HG02623 (cell line): ENCODE measurements around the gene DGKD.

Experiments
- ATAC-seq: cut with Tn5 transposase; IDR thresholded peaks from one replicate; pipeline ENCODE4 v1.9.1; 2021; ENCODE audit warnings: moderate library complexity; ENCODE audit not compliant: unreplicated experiment

The DGKD gene

DNA sequence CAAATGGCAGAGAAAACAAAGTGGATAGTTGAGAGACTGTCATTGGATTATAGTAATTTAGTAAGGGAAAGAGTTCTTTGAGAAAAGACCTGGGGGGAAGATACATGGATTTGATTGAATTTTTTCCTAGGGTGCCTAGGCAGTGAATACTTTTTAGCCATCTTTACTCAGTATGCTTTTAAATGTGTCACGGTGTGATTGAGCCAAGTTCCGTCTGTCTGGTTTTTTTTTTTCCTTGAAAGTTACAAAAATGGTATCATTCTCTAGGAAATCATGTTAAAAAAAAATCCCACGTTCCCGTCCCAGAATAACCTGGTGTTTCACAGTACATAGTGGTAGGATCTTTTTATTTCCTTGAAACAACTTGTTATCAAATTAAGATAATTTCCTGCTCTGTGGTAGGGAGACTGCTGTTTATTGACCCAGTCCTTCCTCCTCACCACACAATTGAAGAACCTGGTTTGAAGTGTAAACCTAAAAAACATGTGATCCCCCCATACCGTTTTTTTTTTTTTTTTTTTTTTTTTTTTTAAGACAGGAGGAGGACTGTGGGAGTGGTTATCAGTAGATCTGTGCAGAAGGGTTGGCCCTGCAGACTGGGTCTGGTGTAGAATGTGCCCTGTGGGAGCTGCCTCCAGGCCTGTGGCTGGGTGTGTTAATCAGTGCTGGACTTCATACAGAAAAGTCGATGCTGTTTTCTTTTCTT is 55.1 kb downstream of the DGKD start:
- no peak for ATAC-seq

DNA sequence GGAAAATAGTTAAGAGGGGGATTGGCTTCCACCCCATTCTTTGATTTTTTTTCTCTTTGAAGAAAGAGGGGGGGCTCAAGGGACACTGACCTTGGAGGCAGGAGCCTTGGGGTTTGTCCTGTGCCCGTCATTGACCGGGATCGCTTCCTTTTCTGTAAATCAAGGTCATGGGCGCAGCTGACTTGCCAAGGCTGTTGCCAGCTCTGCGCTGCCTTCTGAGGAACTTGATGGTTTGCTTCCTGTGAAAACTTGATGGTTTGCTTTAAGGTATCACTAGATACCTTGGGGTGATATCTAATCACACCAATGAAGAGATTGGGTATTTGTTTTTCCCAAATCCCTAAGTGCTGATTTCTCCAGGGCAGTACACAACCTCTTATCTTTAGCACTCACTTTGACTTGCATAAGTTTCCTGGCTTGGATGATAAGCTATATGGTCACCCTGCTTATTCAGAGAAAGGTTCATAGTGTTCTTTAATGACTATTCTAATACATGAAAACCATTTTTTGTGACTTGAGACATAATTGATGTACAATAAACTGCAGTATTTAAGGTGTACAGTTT is 56.0 kb downstream of the DGKD start:
- no peak for ATAC-seq

DNA sequence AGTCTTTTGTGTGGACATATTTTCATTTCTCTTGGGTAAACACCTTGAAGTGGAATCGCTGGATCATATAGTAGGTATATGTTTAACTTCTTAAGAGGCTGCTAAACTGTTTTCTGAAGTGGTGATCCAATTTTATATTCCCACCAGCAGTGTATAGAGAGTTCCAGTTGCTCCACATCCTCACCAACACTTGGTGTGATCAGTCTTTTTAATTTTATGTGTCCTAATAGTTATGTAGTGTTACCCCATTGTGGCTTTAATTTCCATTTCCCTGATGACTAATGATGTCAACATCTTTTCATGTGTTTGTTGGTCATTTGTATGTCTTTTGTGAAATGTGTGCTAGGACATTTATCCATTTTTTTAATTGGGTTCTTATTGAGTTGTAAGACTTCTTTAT is 56.9 kb downstream of the DGKD start:
- ATAC-seq, result no peak

DNA sequence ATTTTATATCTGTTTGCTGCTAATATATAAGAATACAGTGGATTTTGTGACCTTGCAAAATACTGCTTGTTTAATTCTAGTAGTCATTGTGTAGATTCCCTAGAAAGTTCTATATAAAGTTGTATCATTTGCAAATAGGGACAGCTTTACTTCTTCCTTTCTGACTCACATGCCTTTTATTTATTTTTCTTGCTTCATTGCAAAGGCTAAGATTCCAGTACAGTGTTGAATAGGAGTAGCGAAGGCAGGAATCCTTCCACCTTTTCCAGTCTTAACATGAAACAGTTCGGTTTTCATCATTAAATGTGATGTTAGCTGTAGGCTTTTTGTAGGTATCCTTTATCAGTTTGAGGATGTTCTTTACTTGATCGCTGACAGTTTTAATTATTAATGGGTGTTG is 58.1 kb downstream of the DGKD start:
- no peak for ATAC-seq

DNA sequence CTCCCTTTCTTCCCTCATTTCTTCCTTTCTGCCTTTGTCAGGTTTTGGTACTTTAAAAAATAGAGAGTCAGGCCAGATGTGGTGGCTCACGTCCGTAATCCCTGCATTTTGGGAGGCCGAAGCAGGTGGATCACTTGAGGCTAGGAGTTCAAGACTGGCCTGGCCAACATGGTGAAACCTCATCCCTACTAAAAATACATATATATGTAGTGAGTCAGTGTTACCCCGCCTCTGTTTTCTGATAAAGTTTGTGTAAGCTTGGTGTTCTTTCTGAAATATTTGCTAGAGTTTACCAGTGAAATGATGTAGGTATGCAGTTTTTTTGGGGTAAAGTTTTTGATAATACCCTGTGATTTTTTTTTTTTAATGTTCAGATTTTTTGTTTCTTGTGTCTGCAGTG is 58.8 kb downstream of the DGKD start:
- ATAC-seq, result no peak

DNA sequence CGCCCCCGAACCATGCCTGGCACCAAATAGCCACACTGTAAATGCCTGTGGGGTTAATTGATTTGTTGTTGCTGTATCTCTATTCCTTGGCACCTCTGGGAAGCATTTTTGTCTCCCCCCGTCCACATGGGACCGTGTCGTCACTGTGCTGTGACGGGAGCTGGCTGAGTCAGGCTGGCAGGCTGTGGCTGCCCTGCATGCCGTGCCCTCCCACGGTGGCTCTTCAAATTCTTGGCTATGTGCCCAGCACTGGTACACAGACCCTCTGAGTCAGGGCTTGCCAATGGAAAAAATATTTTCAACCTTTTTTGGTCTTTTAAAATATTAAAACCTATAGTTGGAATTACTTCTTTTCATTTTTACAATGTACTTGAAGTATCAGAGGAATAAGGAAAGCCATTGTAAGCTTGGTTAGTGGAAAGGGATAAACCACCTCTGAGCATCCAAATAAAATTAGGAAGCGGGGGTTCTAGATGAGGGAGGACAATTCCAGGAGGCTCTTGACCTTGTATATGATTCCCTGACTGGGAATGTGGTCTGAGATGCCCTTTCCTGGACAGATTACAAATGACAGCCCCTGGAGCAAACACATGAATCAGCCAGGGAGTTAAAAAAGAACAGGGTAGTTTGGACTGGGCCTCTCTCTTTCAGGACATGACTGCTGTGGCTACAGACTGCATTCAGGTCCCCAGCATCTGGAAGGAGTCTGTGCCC is 59.4 kb downstream of the DGKD start:
- no peak for ATAC-seq

DNA sequence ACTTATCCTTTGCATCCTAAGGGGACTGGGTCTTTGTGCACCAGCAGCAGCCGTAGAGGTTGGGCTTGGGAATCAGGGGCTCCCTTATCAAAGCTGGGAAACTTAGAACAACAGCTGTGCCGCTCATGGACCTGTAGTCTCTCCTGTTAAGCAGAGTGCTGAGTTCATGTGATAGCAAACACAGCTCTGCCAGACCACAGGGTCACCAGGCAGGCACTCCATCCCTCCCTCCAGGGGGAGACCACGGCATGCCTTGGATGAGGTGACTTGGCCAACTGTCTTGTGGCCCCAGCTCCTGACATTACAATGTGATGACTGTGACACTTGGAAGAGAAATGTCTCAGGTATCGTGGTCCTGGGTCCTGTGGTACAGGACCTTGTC is 60.0 kb downstream of the DGKD start:
- ATAC-seq, result no peak

DNA sequence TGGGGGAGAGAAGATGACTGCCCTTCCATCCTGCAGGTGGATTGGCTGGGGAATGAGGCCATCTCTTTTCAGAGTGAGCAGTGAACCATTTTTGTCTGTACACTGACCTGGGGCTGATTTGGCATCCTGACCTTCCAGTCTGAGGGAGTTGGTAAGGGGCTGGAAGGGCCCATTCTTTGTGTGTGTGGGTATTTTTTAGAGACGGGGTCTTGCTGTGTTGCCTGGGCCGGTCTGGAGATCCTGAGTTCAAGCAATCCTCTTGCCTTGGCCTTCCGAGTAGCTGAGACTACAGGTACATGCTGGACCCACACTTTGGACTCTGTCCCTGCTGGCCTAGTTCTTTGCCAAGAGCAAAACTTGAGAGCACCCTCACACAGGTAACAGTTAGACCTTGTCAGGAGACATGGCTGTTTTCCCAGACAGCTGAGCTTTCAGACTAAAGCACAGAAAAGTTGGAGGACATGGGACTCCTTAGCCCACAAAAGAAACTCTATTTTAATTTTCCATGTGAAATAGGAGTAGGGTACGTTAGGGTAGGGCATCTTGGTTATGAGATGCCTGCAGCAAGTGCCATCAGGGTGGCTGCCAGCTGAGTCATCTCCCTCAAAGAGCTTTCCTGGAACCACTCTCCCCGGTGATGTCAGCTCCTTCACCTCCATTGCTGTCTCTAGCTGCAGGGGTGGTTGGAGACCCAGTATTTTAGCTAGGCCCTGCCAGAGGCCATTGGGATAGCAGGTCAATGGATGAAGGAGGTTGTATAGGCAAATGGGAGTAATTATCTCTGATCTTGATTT is 60.7 kb downstream of the DGKD start:
- no peak for ATAC-seq

DNA sequence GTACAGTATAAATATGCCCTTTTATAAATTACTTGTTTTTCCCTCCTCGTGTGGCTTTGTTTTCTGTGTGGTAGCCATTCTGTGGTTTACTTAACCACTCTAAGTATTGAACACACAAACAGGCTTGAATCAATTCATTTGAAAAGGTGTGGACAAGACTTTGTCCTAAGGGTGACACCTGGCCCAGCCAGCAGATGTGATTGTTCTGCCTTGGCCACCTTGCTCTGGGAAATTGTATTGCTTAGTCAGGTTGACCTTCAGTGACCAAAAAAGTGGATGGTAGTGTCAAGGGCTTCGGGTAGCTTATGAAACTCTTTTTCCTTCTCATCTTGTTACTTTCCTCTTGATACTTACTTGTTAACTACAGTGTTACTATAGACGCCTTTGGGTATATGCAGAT is 61.9 kb downstream of the DGKD start:
- no peak for ATAC-seq

DNA sequence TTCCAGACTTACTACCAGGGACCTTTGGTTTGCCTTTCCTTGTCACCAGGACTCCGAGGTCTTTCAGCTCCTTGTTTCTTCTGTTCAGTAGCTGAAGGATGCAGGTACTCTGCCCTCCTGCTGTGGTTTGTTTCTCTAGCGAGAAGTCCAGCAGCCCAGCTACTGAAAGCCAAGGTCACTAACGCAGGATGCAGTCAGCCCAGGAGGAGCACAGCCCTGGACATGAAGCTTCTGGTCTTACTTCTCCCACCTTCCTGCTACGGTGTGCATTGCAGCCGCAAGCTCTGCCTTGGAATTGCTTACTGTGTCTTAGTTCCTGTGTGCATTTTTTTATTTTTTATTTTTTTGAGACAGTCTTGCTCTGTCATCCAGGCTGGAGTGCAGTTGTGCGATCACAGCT is 62.4 kb downstream of the DGKD start:
- no peak for ATAC-seq

DNA sequence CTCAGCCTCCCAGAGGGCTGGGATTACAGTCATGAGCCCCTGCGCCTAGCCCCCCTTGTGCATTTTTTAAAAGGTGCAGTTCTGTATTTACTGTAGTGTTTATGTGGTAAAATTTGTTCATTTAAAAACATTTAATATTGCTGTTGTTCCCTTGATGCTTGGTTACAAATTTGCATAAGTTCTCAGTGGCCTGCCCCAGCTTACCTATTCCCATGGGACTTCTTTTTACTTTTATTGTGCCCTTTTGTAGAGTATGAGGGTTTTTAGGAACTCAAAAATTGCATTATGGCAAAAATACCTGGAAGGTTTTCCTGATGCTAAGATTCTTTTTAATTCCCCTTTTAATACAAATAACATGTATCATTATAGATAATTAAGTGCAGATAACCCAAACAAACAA is 63.0 kb downstream of the DGKD start:
- no peak for ATAC-seq

DNA sequence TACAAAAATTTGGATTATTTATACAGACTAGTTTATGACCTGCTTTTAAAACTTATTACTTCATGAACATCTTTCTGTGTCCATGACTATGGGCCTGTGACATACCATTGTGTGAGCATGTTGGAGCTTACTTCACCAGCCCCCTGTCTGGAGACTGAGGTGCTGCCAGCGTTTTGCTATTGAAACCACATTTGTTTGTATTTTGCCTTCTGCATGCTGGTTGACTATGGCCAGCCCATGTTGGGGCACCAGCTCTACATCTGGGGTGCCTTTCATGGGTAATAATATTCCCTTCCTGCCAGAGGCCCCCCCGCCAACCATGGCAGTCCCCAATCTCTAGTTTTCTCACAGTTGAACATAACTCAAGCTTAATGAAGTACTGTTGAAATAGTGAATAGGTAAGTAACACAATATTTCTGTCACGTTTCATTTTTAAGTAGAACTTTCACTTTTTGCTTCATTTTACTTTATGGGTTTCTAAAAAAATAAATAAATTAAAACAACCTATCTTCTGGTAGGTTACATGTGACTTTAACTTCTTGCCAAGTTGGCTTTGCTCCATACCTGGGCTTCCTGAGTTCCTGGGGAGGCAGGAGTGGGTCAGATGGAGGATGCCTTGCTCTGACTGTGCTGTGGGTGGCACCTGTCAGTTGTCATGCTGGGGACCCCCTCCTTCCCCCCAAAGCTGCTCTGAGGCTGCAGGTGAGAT is 63.9 kb downstream of the DGKD start:
- ATAC-seq, result no peak

DNA sequence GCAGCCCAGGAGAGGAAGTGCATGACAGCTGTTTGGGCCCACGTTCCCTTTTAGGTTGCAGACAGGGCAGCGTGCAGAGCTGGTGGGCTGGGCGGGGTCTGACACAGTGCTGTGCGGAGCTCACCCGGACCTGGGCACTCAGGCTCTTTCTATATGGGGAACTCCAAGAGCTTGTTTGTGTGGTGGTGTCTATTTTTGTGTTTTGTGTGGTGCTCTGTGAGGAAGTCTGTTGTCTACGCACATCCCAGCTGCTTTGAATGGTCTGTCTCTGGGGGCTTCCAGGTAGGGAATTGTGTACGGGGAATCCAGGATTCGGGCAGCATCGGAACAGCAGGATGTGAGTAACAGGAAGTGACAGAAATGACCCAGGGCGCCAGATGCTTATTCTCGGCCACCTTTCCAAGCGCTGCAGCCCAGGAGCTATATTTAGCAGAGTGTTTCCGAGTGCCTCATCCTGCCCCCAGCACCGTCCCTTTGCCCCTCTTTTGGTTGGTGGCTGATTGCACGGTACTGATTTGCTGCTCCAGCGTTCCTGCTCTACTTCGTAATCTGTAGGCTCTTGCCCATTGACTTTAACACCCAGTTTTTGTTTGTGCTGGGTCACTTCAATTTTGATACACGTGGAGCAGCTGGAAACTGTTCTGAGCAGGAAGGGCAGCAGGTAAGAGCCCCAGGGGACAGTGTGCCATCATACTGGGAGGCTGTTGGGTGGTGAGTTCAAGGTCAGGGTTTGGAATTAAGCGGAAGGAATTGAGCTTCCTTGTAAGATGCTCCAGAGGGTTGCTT is 64.7 kb downstream of the DGKD start:
- ATAC-seq, result peak; percentile 46

DNA sequence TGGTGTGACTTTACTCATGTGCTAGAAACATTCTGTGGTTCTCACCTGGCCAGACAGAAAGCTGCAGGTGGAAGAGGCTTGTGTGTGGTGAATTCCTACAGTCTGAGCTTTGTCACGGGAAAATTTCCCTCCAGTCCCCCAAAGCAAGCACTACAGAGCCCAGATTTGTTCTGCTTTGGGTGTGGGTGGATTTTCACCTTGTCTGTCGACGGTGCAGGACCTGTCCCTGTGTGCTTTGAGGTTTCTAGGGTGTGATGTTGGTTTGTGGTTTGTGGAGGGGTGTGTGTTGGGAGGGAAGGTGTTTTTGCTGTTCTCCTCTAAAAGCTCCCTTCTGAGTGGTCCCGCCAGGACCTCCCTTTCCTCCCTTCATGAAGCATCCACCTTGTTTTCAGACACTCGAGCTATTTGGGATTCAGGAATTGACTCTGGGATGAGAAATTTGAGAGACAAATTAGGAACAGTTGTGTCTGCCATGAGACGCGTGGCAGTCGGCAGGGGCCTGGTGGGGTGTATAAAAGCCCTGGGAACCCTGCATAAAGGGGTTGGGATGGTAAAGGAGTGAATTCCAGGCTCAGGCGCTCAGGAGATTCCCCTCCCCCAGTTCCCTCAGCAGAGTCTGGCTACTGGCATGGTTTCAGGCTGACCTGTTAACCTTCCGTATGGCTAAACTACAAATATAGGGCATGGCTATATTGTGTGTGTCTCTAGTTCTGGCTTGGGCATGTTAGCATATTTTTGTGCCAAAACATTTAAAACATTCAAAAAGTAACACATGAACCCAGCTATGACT is 65.5 kb downstream of the DGKD start:
- ATAC-seq, result no peak

DNA sequence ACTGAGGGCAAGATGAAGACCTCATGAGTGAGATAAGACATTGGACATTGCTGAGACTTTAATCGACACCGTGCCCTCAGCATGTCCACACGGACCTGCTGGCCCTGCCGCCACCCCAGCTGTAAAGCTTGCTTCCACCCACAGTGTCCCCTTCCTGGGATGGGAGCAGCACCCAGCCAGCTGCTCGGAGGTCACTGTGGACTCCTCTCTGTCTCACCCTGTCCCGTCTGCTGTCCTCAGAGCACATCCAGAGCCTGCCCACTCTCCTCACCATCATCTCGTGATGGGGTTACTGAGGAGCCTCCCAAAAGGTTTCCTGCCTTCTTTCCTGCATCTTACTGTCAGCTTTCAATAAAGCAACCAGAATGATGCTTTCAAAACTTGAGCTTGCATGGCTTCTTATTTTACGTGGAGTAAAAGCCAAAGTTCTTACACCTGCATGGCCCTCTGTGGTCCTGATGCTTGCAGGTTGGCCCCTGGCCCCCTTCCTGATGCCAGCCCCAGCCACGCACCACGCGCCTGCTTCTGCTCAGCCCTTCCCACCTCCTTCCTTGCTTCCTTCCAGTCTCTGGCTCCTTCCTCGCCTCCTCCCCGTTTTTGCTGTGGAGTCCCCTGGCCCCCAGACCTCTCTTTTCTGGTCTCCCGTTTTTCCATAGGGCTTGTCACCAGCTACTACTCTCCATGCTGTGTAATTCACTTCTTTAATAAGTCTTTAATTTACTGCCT is 67.0 kb downstream of the DGKD start:
- no peak for ATAC-seq

DNA sequence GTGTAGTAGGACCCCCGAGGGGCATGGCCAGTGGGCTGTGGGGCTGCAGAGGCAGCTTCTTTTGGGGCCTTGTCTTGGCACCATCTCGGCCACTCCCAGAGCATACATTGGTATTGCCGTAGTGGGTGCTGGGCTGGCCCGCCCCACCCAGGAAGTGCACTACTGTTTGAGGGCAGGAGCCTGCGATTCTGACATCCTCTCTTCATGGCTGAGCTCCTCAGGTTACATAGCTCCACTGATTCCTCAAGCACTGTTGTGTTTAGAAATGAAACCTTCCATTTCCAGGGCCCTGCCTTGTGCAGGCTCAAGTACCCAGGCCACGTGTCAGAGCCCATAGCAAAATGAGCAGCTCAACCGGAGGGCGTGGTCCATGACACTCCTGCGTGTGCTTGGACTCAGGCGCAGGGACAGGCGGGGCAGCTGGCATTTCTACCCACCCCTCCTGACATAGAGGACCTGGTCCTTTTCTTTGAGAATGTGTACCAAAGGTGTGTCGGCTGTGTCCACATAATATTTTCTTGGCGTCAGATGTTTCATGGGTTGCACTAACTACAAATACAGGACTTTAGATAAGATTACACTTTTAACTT is 67.9 kb downstream of the DGKD start:
- peak; percentile 43 for ATAC-seq

DNA sequence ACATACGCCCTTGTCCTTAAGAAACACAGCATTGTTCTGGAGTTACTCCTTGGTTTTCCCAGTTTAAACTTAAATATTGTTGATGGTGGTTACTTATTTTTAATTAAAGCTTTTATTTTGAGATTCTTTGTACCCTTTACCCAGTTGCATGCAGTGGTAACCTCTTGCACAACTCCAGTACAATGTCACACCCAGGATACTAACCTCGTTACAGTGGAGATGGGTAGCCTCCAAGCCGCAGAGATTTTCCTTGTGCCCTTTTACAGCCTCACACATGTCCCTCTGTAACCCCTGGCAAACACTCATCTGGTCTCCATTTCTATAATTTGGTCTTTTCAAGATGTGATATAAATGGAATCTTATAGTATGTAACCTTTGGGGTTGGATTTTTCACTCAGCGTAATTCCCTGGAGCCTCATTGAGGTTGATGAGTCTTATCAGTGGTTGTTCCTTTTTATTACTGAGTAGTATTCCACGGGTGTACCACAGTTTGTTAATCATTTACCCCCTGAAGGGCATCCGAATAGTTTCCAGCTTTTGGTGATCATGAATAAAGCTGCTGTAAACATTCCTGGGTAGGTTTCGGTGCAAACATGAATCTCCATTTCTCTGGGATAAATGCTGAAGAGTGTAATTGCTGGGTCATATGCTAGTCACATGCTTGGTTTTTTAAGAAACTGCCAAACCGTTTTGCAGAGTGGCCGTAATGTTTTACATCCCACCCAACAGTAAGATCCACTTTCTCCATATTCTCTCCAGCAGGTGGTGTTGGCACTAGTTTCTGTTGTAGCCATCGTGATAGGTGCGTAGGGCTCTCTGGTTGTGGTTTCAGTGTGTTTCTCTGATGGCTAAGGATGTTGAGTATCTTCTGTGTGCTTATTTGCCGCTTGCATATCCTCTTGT is 68.6 kb downstream of the DGKD start:
- no peak for ATAC-seq

DNA sequence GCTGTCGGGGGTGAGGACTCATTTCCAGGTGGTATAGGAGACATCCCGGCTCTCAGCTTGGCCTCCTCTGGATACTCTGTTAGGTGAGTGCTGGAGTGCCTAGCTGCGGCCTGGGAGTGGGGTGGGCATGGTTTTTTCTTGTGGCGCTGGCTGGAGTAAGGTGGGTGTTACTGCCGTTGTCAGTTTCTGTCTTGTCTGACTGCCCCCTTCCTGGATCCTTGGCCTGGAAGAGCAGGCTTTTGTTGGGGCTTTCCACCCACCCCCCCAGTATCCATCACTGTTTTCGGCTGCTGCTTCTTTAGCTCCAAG is 69.2 kb downstream of the DGKD start:
- ATAC-seq, result no peak
